AG04450 (cell line): Measurements from ENCODE around the gene EPG5. TPM values are rescaled to one million over a fixed set of nuclear protein-coding genes. Genes with fewer than 3 reads are reported as not detected.
"Not testable (repeated sequence)": the region's sequence is repeated elsewhere in the genome, so short reads cannot be mapped to it uniquely, and the experiment has no call there.

Source experiments
- CTCF ChIA-PET: fragments of 300-600, 350-600 bp; formaldehyde crosslinking; extraction: SDS; loops from one replicate; lab custom pipeline; 2022; ENCODE audit warnings: antibody characterized with exemption, inconsistent platforms; lab: Charles Lee
- POLR2A ChIA-PET: fragments of 350-600 bp; formaldehyde crosslinking; extraction: SDS; loops from one replicate; lab custom pipeline; 2021; ENCODE audit warnings: antibody characterized with exemption, inconsistent platforms; lab: Yijun Ruan, JAX
- DNase-seq: peaks from one replicate; pipeline ENCODE4 v3.0.0-alpha.2; 2011; ENCODE audit warnings: low read depth, low spot score
- H3K27ac ChIP-seq: one replicate; pipeline ENCODE4 v1.5.1; 2012; ENCODE audit warnings: low read depth, low read length, control low read depth
- H3K27me3 ChIP-seq: one replicate; pipeline ENCODE4 v1.6.0; 2012; ENCODE audit warnings: low read length; ENCODE audit not compliant: control insufficient read depth, insufficient read depth
- H3K4me3 ChIP-seq: 2 replicates; pipeline ENCODE4 v1.5.1; 2011; ENCODE audit warnings: mild to moderate bottlenecking, low read depth, low read length, control low read depth
- H3K9me3 ChIP-seq: 2 replicates; pipeline ENCODE4 v1.5.1; 2012; ENCODE audit warnings: low read length; ENCODE audit not compliant: control insufficient read depth, insufficient read depth
- polyA plus RNA-seq: library from polyadenylated mRNA; depleted of rRNA; stranded (reverse); fragments of >200 nt; gene quantifications from 2 replicates; pipeline ENCODE4 v1.2.3, GENCODE V29; 2011
- TF ChIP-seq, protein P1 (sequence below): IDR thresholded peaks from 2 replicates; pipeline ENCODE4 v1.5.1; 2011; ENCODE audit warnings: low read depth, low read length, control low read depth, inconsistent platforms

The EPG5 gene
- polyA plus RNA-seq, 1 experiment = 51.5 TPM

DNA sequence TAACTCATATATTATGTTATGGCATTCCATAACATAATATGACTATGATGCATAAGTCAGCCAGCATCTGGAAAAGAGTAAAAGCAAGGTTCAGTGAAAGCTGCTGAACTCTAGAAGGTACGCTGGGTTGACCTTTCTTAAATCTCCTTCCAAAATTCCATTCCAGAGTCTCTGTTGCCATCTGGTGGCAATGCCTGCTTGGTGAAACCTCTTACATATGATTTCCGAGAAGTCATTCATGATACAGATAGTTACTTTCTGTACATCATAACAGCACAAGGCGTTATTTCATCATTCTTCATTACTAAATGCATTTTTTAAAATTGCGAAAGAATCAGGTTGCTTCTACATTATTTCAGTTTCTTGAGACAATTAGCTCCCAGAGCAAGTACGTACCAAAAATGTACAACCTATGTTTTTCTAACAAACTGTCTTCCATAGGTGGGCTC is 7.0 kb upstream of the EPG5 start:
- Histone ChIP-seq H3K27ac (no peak overlapping the region), H3K9me3 (no peaks in the 10 kb centered on the region), H3K27me3 (no peaks in the 10 kb centered on the region), H3K4me3 (no peak overlapping the region)
- peak; percentile 65 for DNase-seq
- POLR2A ChIA-PET = no interaction called here
- CTCF ChIA-PET = interaction anchor here (0.5 to 4.9 kb wide), 38 partner anchors 9 to 428 kb away, joined by 3 to 55 read pairs (median 5); no protein-coding TSS in a partner anchor
- TF ChIP-seq, protein P1, sequence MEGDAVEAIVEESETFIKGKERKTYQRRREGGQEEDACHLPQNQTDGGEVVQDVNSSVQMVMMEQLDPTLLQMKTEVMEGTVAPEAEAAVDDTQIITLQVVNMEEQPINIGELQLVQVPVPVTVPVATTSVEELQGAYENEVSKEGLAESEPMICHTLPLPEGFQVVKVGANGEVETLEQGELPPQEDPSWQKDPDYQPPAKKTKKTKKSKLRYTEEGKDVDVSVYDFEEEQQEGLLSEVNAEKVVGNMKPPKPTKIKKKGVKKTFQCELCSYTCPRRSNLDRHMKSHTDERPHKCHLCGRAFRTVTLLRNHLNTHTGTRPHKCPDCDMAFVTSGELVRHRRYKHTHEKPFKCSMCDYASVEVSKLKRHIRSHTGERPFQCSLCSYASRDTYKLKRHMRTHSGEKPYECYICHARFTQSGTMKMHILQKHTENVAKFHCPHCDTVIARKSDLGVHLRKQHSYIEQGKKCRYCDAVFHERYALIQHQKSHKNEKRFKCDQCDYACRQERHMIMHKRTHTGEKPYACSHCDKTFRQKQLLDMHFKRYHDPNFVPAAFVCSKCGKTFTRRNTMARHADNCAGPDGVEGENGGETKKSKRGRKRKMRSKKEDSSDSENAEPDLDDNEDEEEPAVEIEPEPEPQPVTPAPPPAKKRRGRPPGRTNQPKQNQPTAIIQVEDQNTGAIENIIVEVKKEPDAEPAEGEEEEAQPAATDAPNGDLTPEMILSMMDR = peak; percentile 81

DNA sequence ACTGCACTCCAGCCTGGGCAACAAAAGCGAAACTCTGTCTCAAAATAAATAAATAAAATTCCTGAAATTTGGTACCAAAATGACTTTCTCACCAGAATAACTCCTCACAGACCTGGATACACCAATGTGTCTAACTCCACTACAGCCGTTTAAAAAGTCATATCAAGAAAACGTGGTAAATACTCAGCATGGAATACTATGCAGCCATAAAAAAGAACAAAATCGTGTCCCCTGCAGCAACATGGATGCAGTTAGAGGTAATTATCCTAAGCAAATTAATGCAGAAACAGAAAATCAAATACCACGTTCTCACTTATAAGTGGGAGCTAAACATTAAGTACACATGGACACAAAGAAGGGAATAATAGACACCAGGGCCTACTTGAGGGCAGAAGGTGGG is 2.2 kb downstream of the EPG5 start:
- H3K9me3 ChIP-seq, H3K4me3 ChIP-seq, DNase-seq, CTCF ChIA-PET, H3K27ac ChIP-seq, H3K27me3 ChIP-seq, POLR2A ChIA-PET: not testable (repeated sequence)

DNA sequence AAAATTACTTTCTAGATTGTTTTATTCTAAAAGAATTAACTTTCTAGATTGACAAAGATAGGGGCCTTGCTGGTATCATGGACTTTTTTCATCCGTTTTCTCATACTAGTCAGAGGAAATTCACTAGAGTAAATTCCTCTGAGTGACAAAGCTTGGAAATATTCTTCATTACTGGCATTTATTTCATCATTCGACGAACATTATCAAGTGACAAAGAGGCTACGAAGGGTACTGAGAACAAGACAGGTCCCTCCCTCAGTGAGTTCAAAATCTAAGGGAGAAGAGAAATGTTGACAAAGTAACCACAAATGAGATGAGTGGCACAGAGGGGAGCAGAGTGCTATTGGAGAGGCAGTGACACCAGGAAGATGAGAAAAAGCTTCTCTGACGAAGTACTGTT is 4.3 kb downstream of the EPG5 start:
- DNase-seq = no peak
- Histone ChIP-seq H3K9me3 (no peaks in the 10 kb centered on the region; the same call in 1 of the 2 replicates), H3K27ac (peak overlapping the region; percentile 87), H3K4me3 (no peak overlapping the region), H3K27me3 (no peaks in the 10 kb centered on the region)
- TF ChIP-seq, protein P1 = no peak
- ChIA-PET POLR2A (interaction anchor here (1.7 to 1.8 kb wide), 2 partner anchors 9 to 11 kb away, joined by 6 to 11 read pairs; no protein-coding TSS in a partner anchor), CTCF (interaction anchor here (1.0 to 1.4 kb wide), 3 partner anchors 12 to 83 kb away, joined by 3 to 7 read pairs (median 3); no protein-coding TSS in a partner anchor)

DNA sequence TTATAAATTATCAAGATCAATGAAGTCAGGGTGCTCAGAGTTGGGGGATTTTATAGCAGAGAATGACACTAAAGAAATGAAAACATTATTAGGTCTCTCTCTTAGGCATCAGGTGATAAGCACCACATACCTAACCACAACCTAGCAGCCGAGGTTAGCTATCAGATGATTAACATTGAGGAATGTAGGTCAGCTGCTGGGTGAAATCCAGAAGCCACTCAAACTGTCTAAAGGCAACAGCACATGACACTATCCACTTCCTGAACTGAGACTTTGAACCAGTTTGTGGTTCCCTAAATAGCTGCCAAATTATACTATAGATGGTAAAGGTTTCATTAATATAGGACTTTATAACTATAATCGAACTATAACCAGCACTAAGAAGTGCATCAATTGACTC is 4.7 kb downstream of the EPG5 start:
- POLR2A ChIA-PET = interaction anchor here (1.7 to 1.8 kb wide), 2 partner anchors 8 to 11 kb away, joined by 6 to 11 read pairs; no protein-coding TSS in a partner anchor
- Histone ChIP-seq H3K4me3 (no peak overlapping the region), H3K9me3 (no peaks in the 10 kb centered on the region; the same call in 1 of the 2 replicates), H3K27me3 (no peaks in the 10 kb centered on the region), H3K27ac (peak overlapping the region; percentile 63)
- no peak for DNase-seq
- CTCF ChIA-PET = interaction anchor here (0.8 to 1.1 kb wide), 4 partner anchors 12 to 297 kb away, joined by 3 to 10 read pairs (median 3); no protein-coding TSS in a partner anchor
- TF ChIP-seq, protein P1 = no peak

DNA sequence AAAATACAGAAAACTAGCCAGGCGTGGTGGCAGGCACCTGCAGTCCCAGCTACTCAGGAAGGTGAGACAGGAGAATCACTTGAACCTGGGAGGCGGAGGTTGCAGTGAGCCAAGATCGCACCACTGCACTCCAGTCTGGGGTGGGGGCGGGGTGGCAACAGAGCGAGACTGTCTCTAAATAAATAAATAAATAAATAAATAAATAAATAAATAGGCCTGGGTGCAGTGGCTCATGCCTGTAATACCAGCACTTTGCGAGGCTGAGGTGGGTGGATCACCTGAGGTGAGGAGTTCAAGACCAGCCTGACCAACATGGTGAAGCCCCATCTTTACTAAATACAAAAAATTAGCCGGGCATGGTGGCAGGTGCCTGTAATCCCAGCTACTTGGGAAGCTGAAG is 7.6 kb downstream of the EPG5 start:
- H3K4me3 ChIP-seq, H3K9me3 ChIP-seq, H3K27me3 ChIP-seq, DNase-seq, H3K27ac ChIP-seq, POLR2A ChIA-PET: not testable (repeated sequence)
- CTCF ChIA-PET = interaction anchor here (0.6 kb wide), 1 partner anchor 297 kb away, joined by 4 read pairs; no protein-coding TSS in a partner anchor

DNA sequence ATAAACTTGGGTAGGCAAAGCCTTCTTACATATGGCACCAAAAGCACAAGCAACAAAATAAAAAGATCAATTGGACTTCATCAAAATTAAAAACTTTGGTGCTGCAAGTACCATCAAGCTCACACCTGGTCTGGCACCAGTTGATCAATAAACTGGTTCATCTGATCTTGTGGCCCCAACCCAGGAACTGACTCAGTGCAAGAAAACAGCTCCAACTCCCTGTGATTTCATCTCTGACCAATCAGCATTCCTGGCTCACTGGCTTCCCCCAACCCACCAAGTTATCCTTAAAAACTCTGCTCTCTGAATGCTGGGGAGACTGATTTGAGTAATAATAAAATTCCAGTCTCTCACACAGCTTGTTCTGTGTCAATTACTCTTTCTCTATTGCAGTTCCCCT is 8.4 kb downstream of the EPG5 start:
- no peak for DNase-seq
- CTCF ChIA-PET = interaction anchor here (0.6 kb wide), 1 partner anchor 298 kb away, joined by 4 read pairs; no protein-coding TSS in a partner anchor
- Histone ChIP-seq H3K27me3 (no peaks in the 10 kb centered on the region), H3K27ac (no peak overlapping the region), H3K9me3 (no peaks in the 10 kb centered on the region), H3K4me3 (no peak overlapping the region)
- TF ChIP-seq, protein P1 = no peak
- POLR2A ChIA-PET = no interaction called here
